ENCODE data around the gene TDRD10.

The TDRD10 gene, protein sequence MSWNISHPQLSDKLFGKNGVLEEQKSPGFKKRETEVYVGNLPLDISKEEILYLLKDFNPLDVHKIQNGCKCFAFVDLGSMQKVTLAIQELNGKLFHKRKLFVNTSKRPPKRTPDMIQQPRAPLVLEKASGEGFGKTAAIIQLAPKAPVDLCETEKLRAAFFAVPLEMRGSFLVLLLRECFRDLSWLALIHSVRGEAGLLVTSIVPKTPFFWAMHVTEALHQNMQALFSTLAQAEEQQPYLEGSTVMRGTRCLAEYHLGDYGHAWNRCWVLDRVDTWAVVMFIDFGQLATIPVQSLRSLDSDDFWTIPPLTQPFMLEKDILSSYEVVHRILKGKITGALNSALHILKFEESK

DNA sequence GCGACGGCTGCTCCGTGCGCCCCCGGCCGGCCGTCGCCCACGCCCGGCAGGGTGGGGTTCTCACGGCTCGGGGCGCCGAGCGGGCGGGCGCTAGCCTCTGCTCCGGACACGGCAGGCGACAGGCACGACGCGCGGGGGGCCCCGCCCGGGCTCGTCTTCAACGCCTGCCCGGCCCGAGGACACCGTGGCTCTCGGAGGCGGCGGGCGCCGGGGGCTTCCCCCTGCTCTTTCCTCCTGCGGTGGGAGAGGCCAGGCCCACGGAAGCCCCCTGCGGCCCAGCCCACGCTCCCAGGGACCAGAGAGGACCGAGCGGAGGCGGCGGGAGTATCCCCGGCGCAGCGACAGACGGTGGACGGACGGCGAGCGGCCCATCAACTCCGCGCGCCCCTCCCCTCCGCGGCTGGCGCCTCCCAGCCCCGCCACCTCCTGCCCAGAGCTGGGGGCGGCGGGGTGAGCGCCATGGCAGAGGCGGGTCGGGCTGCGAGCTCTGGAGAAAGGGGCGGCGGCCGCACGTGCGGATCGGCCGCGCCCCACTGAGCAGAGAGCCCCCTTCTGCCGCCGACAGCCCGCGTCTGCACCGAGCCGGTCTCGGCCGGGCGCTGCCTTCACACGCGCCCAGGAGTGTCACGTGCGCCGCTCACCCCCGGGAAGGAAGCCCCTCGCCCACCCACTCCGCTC lies at the start of gene TDRD10, which contains the start of gene SHE:
TSS of gene TDRD10 (plus strand) at position 154 of the 678 bp plus-strand sequence. CDS start 4,685 bp downstream, outside the sequence.
TSS of gene SHE (minus strand) at position 347 of the 678 bp plus-strand sequence. CDS start 386 bp downstream, outside the sequence.
- peak in 1 of 2 experiments; percentile 33 for DNase-seq

GRCh38 chr1:154453161-154453560 lies 48.9 kb upstream of the TDRD10 start:
- no peak for DNase-seq

- DNase-seq: peak in 1 of 2 experiments; percentile 37
Observed at GRCh38 chr1:154453574-154454352, 48.3 kb upstream of the TDRD10 start.

DNA sequence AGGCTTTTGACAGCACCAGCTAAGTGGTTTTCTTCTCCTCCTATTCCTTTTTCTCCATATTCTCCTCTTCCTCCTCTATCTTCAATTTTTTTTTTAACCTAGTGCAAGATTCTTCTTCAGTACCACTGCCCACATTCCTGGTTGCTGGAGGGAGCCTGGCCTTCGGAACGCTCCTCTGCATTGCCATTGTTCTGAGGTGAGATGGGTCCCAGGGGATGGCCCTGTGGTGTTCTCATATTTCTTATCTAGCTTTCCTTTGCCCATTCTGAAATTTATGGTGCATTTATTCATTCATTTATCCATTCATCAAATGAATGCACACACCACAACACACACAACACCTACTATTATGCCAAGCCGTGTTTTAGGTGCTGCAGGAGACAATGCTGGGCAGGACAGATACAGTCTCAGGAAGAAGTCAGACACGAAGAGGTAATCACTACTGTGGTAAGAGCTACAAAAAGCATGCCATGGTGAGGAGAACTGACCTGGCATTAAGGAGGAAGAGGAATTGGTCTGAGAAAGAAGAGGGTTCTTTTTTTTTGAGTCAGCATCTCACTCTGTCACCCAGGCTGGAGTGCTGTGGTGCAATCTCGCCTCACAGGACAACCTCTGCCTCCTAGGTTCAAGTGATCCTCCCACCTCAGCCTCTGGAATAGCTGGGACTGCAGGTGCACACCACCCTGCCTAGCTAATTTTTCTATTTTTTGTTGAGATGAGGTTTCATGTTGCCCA lies 47.5 kb upstream of the TDRD10 start:
- no peak for DNase-seq

DNA sequence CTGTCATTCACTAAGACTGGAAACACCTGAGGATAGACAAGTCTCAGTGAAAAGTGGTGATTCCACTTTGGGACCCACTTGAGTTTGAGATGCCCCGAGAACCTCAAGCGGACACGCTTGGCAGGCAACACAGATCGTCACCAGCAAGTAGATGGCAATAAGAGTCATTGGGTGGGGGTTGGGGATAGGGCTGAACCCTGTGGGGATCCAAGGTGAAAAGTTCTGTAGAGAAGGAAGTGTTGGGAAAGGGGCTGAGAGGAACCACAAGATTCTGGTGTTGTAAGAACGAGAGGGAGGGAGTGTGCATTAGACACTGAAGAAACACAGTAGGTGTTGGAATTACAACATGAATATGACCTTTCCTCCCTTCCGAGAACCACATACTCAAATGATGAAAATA lies 45.4 kb upstream of the TDRD10 start:
- DNase-seq: no peak

- DNase-seq: no peak
Observed at GRCh38 chr1:154459080-154459479, 42.9 kb upstream of the TDRD10 start.

DNA sequence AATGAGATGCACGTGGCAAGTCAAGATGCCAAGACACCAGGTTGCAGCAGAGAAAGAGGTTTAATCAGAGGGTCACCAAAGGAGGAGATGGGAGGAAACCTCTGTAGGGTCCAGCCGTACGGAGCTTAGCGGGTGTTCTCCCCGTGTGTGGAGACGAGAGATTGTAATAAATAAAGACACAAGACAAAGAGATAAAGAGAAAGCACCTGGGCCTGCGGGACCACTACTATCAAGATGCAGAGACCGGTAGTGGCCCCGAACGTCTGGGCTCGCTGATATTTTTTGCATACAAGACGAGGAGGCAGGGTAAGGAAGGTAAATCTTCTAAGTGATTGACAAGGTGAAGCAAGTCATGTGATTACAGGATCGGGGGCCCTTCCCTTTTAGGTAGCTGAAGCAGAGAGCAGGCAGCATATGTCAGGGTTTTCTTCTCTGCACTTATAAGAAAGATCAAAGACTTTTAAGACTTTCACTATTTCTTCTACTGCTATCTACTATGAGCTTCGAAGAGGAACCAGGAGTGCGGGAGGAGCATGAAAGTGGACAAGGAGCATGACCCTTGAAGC lies 41.2 kb upstream of the TDRD10 start:
- no peak for DNase-seq

GRCh38 chr1:154463512-154463990 lies 38.5 kb upstream of the TDRD10 start:
- peak; percentile 81 to 82 for DNase-seq

DNA sequence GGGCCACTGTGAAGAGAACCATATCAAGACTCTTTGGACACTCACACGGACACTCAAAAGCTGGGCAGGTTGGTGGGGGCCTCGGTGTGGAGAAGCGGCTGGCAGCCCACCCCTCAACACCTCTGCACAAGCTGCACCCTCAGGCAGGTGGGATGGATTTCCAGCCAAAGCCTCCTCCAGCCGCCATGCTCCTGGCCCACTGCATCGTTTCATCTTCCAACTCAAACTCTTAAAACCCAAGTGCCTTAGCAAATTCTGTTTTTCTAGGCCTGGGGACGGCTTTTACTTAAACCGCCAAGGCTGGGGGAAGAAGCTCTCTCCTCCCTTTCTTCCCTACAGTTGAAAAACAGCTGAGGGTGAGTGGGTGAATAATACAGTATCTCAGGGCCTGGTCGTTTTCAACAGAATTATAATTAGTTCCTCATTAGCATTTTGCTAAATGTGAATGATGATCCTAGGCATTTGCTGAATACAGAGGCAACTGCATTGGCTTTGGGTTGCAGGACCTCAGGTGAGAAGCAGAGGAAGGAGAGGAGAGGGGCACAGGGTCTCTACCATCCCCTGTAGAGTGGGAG lies 36.3 kb upstream of the TDRD10 start:
- no peak for DNase-seq

DNA sequence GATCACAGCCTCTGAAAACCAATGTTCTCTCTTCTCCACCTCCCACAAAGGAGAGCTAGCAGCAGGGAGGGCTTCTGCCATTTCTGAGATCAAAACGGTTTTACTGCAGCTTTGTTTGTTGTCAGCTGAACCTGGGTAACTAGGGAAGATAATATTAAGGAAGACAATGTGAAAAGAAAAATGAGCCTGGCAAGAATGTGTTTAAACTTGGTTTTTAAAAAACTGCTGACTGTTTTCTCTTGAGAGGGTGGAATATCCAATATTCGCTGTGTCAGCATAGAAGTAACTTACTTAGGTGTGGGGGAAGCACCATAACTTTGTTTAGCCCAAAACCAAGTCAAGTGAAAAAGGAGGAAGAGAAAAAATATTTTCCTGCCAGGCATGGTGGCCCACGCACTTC lies 35.8 kb upstream of the TDRD10 start:
- DNase-seq: no peak

- no peak for DNase-seq
Observed at GRCh38 chr1:154466921-154467417, 35.0 kb upstream of the TDRD10 start.

DNA sequence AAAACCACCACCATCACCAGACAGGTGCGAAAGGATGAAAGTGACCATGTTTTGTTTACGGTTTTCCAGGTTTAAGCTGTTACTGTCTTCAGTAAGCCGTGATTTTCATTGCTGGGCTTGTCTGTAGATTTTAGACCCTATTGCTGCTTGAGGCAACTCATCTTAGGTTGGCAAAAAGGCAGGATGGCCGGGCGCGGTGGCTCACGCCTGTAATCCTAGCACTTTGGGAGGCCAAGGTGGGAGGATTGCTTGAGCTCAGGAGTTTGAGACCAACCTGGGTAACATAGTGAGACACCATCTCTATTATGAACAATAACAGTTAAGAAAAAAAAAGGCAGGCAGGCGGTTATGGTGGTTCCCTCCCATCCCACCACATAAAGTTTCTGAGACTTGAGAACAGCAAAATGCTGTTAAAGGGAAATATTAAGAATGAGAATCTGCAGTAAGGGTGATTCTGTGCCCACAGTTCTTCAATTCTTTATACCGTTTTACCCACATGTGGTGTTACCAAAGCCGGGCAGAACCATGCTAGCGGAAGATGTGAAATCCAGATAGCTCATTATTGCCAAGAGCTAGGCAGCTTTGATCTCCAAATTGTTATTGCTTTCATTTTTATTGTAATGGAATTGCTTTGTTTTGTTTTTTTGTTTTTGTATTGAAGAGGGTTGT lies 34.5 kb upstream of the TDRD10 start:
- peak in 1 of 2 experiments; percentile 40 for DNase-seq

DNA sequence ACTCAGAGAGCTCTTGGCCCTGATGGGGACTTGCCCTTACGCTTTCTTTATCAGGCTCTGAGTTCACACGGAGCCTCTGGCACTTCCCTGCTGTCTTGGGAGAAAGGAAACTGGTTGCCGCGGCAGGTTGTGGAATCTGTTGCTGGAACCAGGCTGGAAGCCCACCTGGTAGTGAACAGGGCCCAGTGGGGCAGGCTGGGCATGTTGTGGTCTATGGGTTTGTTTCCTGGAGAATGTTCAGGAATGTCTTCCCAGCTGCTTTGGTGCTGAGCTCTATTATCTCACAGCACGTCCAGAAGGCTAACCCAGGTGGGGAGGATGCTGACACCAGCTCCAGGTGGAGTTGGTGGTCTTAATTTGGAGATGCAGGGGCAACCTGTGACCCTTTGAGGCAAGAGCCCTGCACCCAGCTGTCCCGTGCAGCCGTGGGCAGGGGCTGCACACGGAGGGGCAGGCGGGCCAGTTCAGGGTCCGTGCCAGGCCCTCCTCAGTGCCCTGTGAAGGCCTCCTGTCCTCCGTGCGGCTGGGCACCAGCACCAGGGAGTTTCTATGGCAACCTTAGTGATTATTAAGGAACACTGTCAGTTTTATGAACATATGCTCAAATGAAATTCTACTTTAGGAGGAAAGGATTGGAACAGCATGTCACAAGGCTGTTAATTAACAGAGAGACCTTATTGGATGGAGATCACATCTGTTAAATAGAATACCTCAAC lies 33.3 kb upstream of the TDRD10 start:
- DNase-seq: no peak

DNA sequence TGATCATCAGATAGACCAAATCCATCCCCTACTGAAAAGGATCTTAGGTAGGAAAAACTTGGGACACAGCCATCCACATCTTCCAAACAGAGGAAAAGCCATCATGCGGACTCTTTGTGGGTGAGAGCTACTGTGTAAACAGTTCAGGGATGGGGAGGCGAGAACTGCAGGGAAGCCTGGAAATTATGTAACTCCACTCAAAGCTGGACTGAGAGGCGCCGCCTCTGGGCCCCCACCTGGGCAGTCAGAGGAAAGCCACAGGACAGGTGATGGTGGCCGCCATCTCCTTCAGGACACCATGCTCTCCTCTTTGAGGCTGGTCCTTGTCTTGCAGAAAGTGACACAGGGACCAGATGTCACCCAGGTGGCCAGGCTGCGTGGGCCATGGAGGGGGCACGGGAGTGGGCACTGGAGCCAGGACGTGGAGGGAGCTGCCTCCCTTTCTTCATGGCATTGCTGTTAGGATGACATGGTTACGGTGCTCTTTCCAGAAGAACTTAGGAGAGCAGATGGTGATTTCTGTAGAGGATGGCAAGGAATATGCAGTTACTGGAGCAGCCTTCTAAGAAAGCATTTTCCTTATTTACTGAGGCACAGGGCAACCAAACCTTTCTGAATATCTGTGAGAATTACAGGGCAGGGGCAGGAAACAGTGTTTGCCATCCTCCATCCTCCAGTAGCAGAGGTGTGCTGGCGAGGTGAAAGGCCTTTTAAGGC lies 32.0 kb upstream of the TDRD10 start:
- no peak for DNase-seq

DNA sequence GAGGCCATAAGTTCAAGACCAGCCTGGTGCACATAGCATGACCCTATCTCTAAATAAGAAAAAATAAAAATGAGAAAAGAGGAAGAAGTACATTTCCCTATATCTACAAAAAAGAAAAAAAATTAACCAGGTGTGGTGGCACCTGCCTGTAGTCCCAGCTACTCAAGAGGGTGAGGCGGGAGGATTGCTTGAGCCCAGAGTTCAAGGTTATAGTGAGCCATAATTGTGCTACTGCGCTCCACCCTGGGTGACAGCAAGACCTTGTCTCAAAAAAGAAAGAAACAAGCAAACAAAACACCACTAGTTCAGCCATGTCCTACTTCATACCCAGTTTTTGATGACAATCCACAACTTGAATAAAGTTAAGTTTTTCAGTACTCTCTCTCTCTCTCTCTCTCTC lies 30.7 kb upstream of the TDRD10 start:
- DNase-seq: no peak

DNA sequence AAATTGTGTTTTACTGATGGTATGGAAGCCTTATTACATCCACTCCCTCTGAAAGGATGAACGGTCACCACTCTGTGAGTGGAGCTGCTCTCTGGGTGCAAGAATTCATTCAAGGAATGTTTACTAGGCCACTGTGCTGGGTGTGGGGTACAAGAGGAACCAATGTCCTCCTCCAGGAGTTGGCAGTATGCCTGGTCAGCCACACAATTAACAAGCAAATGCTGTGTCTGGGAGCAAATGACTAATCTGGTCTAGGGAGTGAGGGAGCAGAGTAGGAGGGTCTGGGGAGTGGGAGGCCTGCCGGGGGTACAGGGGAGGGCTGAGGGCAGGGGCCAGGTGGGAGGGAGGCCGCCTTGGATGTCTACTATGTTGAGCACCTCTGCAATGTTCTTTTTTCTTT lies 27.2 kb upstream of the TDRD10 start:
- DNase-seq: no peak

- DNase-seq: no peak
Observed at GRCh38 chr1:154476791-154477190, 25.2 kb upstream of the TDRD10 start.

- DNase-seq: no peak
Observed at GRCh38 chr1:154478013-154478412, 24.0 kb upstream of the TDRD10 start.

DNA sequence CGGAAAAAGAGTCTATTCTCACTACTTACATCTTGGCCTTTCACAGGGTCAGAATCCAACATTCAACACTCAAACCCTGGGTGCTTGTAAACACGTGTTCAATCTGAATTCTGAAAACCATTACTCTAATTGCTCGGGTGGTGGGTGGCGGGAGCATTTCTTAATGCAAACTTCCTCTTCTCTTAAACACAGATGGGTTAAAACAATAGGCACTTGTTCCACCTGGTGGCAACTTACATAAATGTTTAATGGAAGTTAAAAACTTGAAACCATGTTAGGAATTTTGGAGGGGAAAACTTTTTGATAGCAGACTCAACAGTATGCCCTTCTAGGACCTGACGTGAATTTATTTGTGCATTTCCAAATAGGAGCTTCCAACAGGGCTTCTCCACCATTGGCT lies 23.4 kb upstream of the TDRD10 start:
- DNase-seq: no peak
